HG02938 (cell line): Measurements from ENCODE around the gene SLC22A2.
"Not testable (repeated sequence)": the region's sequence is repeated elsewhere in the genome, so short reads cannot be mapped to it uniquely, and the experiment has no call there.

ENCODE experiments used
- ATAC-seq: cut with Tn5 transposase; IDR thresholded peaks from one replicate; pipeline ENCODE4 v1.9.1; 2021; ENCODE audit warnings: mild to moderate bottlenecking, moderate library complexity; ENCODE audit not compliant: unreplicated experiment

The SLC22A2 gene

GRCh38 chr6:160252073-160252813, 6.4 kb downstream of the SLC22A2 start:
- ATAC-seq: no peak

DNA sequence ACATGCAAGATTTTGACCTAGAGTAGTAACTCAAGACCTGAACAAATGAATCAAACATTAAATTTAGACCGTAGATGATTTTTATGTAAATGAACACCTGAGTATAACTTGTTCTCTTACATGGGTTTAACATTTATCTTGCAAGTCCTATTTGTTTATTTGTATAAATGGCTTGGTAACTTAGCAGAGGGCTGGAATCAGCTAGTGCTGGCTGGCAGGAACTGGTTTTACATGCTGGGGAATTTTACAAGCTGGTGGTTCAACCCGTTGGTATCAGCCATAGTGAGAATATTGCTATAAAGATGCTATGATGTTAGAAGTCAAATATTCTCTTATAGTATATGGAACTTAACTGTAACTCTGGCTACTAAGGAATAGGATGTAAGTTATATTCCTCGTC, 8.9 kb downstream of the SLC22A2 start:
- no peak for ATAC-seq

- no peak for ATAC-seq
Measured at GRCh38 chr6:160248538-160248937, 10.1 kb downstream of the SLC22A2 start.

DNA sequence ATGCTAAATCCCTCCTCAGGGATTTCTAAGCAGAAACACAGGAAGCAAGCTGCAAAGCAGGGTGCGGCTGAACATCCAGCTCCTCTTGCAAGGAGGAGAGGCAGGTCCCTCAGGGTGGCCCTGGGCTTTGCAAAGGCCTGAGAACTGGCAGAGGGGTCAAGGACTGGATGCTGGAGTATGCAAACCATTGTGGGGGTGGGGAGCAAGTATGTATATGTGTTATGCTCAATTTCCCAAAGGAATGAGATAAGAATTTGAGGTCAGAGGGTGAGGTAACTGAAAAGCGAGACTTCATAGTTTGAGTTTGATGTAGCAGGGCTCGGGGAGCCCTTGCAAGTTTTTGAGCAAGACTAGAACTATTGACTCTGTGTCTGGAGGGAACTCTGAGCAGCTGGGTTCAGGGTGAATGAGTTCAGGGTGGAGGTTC, 11.2 kb downstream of the SLC22A2 start:
- ATAC-seq: no peak

- ATAC-seq: no peak
Measured at GRCh38 chr6:160240691-160241084, 17.9 kb downstream of the SLC22A2 start.

GRCh38 chr6:160239929-160240690, 18.5 kb downstream of the SLC22A2 start:
- ATAC-seq: no peak

GRCh38 chr6:160238761-160239751, 19.6 kb downstream of the SLC22A2 start:
- no peak for ATAC-seq

DNA sequence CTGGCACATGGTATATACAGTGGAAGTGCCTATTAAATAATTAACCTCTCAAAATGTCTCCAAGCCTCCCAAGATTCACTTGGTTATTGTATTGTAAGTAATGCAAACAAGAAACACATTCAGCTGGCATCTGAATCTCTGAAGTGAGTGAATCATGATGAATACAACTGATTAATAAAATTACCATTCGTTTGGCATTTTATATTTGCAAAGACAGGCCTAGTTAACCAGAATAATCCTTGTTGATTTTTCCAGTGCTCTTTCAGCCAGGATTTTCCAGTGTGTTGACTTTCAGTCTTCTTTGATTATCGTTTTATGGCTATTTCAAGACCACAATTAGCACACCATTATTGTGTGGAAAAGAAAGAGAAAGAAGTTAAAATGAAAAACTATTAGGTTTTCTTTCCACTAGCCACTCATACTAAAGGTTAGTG, 20.3 kb downstream of the SLC22A2 start:
- ATAC-seq: no peak

- ATAC-seq: not testable (repeated sequence)
Measured at GRCh38 chr6:160237597-160238275, 20.9 kb downstream of the SLC22A2 start.

DNA sequence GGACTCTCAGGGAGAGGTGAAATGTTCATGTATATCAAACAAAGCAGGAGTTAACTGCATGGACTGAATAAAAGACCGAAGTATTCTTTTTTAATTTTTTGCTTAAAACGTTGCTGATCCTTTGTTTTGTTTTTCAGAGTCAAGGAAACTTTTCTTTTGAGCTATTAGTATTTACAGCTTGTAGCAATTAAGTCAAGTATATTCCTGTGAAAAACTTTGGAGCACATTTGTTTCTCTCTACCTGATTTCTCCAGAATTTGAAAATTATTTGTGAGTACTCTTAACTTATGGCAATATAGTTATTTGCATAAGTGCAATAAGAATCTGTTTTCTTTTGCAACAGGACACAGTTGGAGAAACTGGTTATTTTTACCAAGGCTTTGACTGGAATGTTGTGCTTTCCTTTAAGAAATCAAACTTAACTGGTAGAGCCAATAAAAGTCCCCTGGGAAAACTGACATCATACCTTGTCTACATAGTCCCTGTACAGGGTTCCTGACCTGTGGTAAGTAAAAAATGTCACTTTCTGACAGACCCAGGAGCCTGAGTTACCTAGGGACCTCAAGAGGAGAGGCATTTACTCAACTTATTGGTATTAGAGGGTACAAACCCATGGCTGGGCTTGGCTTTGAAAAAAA, 22.3 kb downstream of the SLC22A2 start:
- not testable (repeated sequence) for ATAC-seq

GRCh38 chr6:160233950-160234640, 24.5 kb downstream of the SLC22A2 start:
- ATAC-seq: not testable (repeated sequence)

DNA sequence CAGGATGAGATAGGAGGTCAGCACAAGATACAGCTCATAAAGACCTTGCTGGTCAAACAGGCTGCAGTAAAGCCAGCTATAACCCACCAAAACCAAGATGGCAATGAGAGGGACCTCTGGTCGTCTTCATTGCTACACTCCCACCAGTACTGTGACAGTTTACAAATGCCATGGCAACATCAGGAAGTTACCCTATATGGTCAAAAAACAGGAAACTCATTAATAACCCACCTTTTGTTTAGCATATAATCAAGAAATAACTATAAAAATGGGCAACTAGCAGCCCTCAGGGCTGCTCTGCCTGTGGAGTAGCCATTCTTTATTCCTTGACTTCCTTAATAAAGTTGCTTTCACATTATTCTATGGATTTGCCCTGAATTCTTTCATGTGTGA, 30.9 kb downstream of the SLC22A2 start:
- no peak for ATAC-seq

DNA sequence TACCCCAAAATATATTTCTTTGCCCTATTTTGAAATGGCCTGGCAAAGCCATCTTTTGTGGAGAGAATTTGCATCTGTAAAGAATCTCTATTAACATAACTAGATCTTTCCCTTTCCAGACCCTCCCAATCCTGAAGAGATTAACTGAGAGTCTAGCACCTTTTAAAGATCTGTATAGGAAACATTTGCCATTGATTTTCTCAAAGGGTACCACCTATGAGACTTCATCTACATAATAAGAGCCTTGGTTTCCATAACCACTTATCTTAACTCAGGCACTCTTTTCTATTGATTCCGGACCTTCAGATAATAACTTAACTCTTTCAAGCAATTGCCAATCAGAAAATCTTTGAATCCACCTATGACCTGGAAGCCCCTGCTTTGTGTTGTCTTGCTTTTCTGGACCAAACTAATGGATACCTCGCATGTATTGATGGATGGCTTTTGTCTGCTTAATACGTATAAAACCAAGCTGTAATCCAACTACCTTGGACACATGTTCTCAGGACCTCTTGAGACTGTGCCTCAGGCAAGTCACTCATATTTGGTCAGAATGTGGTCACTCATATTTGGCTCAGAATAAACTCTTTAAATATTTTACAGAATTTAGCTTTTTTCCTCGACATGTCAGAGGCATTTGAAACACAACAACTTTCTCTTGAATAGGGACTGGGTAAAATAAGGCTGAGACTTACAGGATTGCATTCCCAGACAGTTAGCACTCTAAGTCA, 31.4 kb downstream of the SLC22A2 start:
- ATAC-seq: no peak

- peak; percentile 53 for ATAC-seq
Measured at GRCh38 chr6:160226118-160226591, 32.5 kb downstream of the SLC22A2 start.

GRCh38 chr6:160224639-160225237, 33.9 kb downstream of the SLC22A2 start:
- ATAC-seq: no peak

DNA sequence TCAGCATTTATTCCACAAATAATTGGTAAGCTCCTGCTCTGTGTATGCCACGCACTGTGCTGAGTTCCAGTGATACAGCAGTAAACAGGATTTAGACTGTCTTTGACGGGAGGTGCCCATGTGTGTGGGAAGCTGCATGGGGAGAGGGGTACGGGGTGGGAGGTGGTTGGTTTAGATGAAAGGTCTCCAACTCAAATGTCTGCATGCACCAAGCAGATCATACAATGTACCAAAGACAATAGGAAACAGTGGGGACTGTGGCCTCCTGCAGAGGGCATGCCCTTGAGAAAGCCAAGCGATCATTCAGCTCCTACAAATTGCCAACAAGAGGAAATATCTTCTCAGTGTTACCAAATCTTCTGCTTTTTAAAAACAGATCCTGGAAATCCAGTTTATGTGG, 36.1 kb downstream of the SLC22A2 start:
- no peak for ATAC-seq

GRCh38 chr6:160221918-160222317, 36.7 kb downstream of the SLC22A2 start:
- no peak for ATAC-seq

DNA sequence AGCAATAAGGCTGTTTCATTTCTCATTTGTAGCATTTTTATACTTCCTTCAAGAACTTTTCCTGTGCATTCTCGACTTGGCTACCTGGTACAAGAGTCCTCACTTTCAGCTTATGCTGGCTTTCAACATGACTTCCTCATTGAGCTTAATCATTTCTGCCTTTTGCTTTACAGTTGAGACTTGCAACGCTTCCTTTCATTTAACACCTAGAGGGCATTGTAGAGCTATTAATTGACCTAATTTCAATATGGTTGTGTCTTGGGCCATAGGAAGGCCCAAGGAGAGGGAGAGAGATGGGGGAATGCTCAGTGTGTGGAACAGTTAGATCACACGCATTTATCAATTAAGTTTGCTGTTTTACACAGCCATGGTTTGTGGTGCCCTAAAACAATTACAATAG, 37.2 kb downstream of the SLC22A2 start:
- ATAC-seq: no peak
